HepG2 (cell line): Measurements from ENCODE around the gene WWP2. TPM values are rescaled to one million over a fixed set of nuclear protein-coding genes. Genes with fewer than 3 reads are reported as not detected.

ENCODE experiments used
- AFF4 ChIP-seq: sonication (generic); formaldehyde crosslinking; IDR thresholded peaks from 2 replicates; pipeline ENCODE4 v1.4.0; 2020; ENCODE audit warnings: missing genetic modification reagents
- ARHGAP35 ChIP-seq: sonication (generic); formaldehyde crosslinking; IDR thresholded peaks from 2 replicates; pipeline ENCODE4 v1.9.0; 2022; ENCODE audit warnings: mild to moderate bottlenecking, inconsistent platforms, moderate library complexity, missing genetic modification reagents, borderline replicate concordance
- ATF7 ChIP-seq, 2 experiments: fragments of 450-650 bp in 1 of 2; sonication (generic) in 1 of 2; formaldehyde crosslinking in 1 of 2; IDR thresholded peaks; 2 replicates each; pipeline versions ENCODE4 v1.4.0 to v1.6.1; 2016 to 2020; ENCODE audit warnings: antibody characterized with exemption in 1 of 2, mild to moderate bottlenecking in 1 of 2, missing genetic modification reagents in 1 of 2
- ATM ChIP-seq: fragments of 450-650 bp; IDR thresholded peaks from 2 replicates; pipeline ENCODE4 v1.7.1; 2017; ENCODE audit warnings: mild to moderate bottlenecking, borderline replicate concordance
- CCAR2 ChIP-seq: fragments of 200-400 bp; formaldehyde crosslinking; optimal IDR thresholded peaks from 2 replicates; pipeline ENCODE3; 2018; ENCODE audit warnings: low read depth, mild to moderate bottlenecking, low read length, moderate library complexity
- HNF1A ChIP-seq, 2 experiments: sonication (generic) in 1 of 2; formaldehyde crosslinking in 1 of 2; IDR thresholded peaks; 2 replicates each; pipeline versions ENCODE4 v1.4.0 to v1.6.1; 2016 to 2020; ENCODE audit warnings: borderline replicate concordance in 1 of 2, low read depth in 1 of 2, mild to moderate bottlenecking in 1 of 2, missing genetic modification reagents in 1 of 2
- KDM3A ChIP-seq: IDR thresholded peaks from 2 replicates; pipeline ENCODE4 v1.6.1; 2018; ENCODE audit warnings: low read depth, missing compliant biosample characterization
- MED13 ChIP-seq: sonication (generic); formaldehyde crosslinking; IDR thresholded peaks from 2 replicates; pipeline ENCODE4 v1.5.0; 2020; ENCODE audit warnings: missing genetic modification reagents
- RNF2 ChIP-seq: fragments of 450-650 bp; conservative IDR thresholded peaks from 2 replicates; pipeline ENCODE4 v1.6.1; 2016; ENCODE audit warnings: low read depth
- SETDB1 ChIP-seq: sonication (generic); formaldehyde crosslinking; IDR thresholded peaks from 2 replicates; pipeline ENCODE4 v1.5.1; 2020; ENCODE audit warnings: missing genetic modification reagents, mild to moderate bottlenecking, borderline replicate concordance
- SMC3 ChIP-seq: IDR thresholded peaks from 2 replicates; pipeline ENCODE4 v1.6.1; 2011; ENCODE audit warnings: low read length, improper control_type of control experiment
- TCF7 ChIP-seq: sonication (generic); IDR thresholded peaks from 2 replicates; pipeline ENCODE4 v1.6.1; 2016; ENCODE audit warnings: antibody characterized with exemption, low read depth
- THAP11 ChIP-seq: IDR thresholded peaks from 2 replicates; pipeline ENCODE4 v1.6.1; 2016; ENCODE audit warnings: missing biosample characterization, missing genetic modification reagents
- ZFP62 ChIP-seq: sonication (generic); formaldehyde crosslinking; IDR thresholded peaks from 2 replicates; pipeline ENCODE4 v1.4.0; 2020; ENCODE audit warnings: missing genetic modification reagents
- ZKSCAN1 ChIP-seq: fragments of 150-350 bp; IDR thresholded peaks from 2 replicates; pipeline ENCODE4 v1.6.1; 2014; ENCODE audit warnings: low read length
- ZNF101 ChIP-seq: sonication (generic); formaldehyde crosslinking; IDR thresholded peaks from 2 replicates; pipeline ENCODE4 v1.4.0; 2020; ENCODE audit warnings: mild to moderate bottlenecking, low read depth, missing genetic modification reagents, borderline replicate concordance
- ZNF143 ChIP-seq: sonication (generic); formaldehyde crosslinking; IDR thresholded peaks from 2 replicates; pipeline ENCODE4 v1.4.0; 2020; ENCODE audit warnings: missing genetic modification reagents
- ZNF619 ChIP-seq: sonication (generic); formaldehyde crosslinking; IDR thresholded peaks from 2 replicates; pipeline ENCODE4 v1.4.0; 2020; ENCODE audit warnings: mild to moderate bottlenecking, missing genetic modification reagents
- ZNF770 ChIP-seq: sonication (generic); formaldehyde crosslinking; IDR thresholded peaks from 2 replicates; pipeline ENCODE4 v1.5.0; 2020; ENCODE audit warnings: mild to moderate bottlenecking, missing genetic modification reagents
- polyA plus RNA-seq, 8 experiments: library from polyadenylated mRNA; depleted of rRNA in 3 of 8; stranded (reverse) in 7 of 8; unstranded in 1 of 8; fragments of >200 nt; fragmentation: Illumina TruSeq in 4 of 8; extraction: Trizol in 4 of 8; gene quantifications; 2 replicates each; pipeline versions ENCODE4 v1.2.1 to v1.2.3, GENCODE V29; 2011 to 2016; ENCODE audit warnings: low read depth in 4 of 8, missing spikeins in 1 of 8, mixed read lengths in 1 of 8; ENCODE audit not compliant: insufficient read depth in 1 of 8
- total RNA-seq, 5 experiments: library from RNA; depleted of rRNA; stranded (reverse); fragments of >200 nt; fragmentation: Illumina TruSeq; extraction: Trizol; gene quantifications; 2 replicates each; pipeline ENCODE4 v1.2.3, GENCODE V29; 2016; ENCODE audit warnings: low read depth in 1 of 5

WWP2 gene
- total and polyA plus RNA-seq, 2 of the 13 experiments (the other 11 are each of a cell fraction or from before 2014, with no cell fraction given) = 11.4 to 28.2 TPM

- TF ChIP-seq HNF1A (IDR thresholded peaks at IDR 0.05; ENCODE audit: low read depth) = no peak
- no peak for TF ChIP-seq HNF1A (CRISPR knock-in tag; IDR thresholded peaks at IDR 0.05; ENCODE audit: borderline replicate concordance)
- TF ChIP-seq KDM3A = peak; percentile 22; the same call in 1 of the 2 replicates
- TF ChIP-seq THAP11 = 0 out of 2 replicates have a peak, but pooled peaks have one; percentile 22
- no peak for TF ChIP-seq RNF2
- TF ChIP-seq ZNF143 = peak; percentile 45; the same call in 1 of the 2 replicates
- no peak for TF ChIP-seq ZKSCAN1
- no peak for TF ChIP-seq AFF4 (CRISPR knock-in tag)
- TF ChIP-seq ARHGAP35 (CRISPR knock-in tag) = no peak
- no peak for TF ChIP-seq ZFP62 (CRISPR knock-in tag)
- TF ChIP-seq ATM = no peak
- no peak for TF ChIP-seq ZNF101 (CRISPR knock-in tag)
- TF ChIP-seq MED13 (CRISPR knock-in tag) = no peak
- TF ChIP-seq SETDB1 (CRISPR knock-in tag) = no peak
- no peak for TF ChIP-seq TCF7
- no peak for TF ChIP-seq ZNF770 (CRISPR knock-in tag)
- TF ChIP-seq ATF7 (IDR thresholded peaks at IDR 0.05) = no peak
- 0 out of 2 replicates have a peak, but pooled peaks have one; percentile 37 for TF ChIP-seq ATF7 (CRISPR knock-in tag; IDR thresholded peaks at IDR 0.05)
- TF ChIP-seq CCAR2 = no peak
- no peak for TF ChIP-seq ZNF619 (CRISPR knock-in tag)
- no peak for TF ChIP-seq SMC3
These were observed 61.9 kb downstream of the WWP2 start (continued) for GRCh38 chr16:69823831-69824563.
